Caco-2 (cell line): ENCODE results near the gene PACS1. TPM values are rescaled to one million over a fixed set of nuclear protein-coding genes. Genes with fewer than 3 reads are reported as not detected.
"Not testable (repeated sequence)": the region's sequence is repeated elsewhere in the genome, so short reads cannot be mapped to it uniquely, and the experiment has no call there.

Experiments used
- BruUV-seq: library from RNA; stranded (reverse); fragments of 400-500 nt; replicated peaks from 2 replicates; lab custom pipeline; 2021; lab: Mats Ljungman, UMichigan
- CTCF ChIA-PET: fragments of 300-600 bp; sonication (Branson Sonifier 250); formaldehyde crosslinking; loops from one replicate; lab custom pipeline; 2022; ENCODE audit warnings: antibody characterized with exemption; lab: Charles Lee
- POLR2A ChIA-PET: fragments of 300-600 bp; sonication (Branson Sonifier 250); formaldehyde crosslinking; loops from one replicate; lab custom pipeline; 2022; ENCODE audit warnings: antibody characterized with exemption; lab: Charles Lee
- DNase-seq, 2 experiments: peaks; one replicate each; pipeline versions ENCODE4 v3.0.0 to v3.0.0-alpha.2; 2020 to 2022
- H3K27me3 ChIP-seq: replicated peaks from 2 replicates; pipeline ENCODE4 v1.6.0; 2011; ENCODE audit warnings: low read length; ENCODE audit not compliant: control insufficient read depth, insufficient read depth
- H3K36me3 ChIP-seq: 2 replicates; pipeline ENCODE4 v1.5.1; 2011; ENCODE audit warnings: low read length; ENCODE audit not compliant: control insufficient read depth, insufficient read depth
- H3K4me1 ChIP-seq: fragments of 250-450 bp; sonication (Bioruptor Pico); 2 replicates; pipeline ENCODE4 v1.5.1; 2020; ENCODE audit warnings: mild to moderate bottlenecking
- H3K4me3 ChIP-seq: 2 replicates; pipeline ENCODE4 v1.5.1; 2011; ENCODE audit warnings: low read depth, mild to moderate bottlenecking, control low read depth, low read length
- H3K9me3 ChIP-seq: fragments of 250-450 bp; sonication (Bioruptor Pico); 2 replicates; pipeline ENCODE4 v1.5.1; 2020; ENCODE audit warnings: mild to moderate bottlenecking, moderate library complexity
- H3K27ac Mint-ChIP-seq: one replicate; pipeline ENCODE4 v1.8.0; 2022; ENCODE audit warnings: mixed read lengths; ENCODE audit not compliant: unreplicated experiment
- H3K27me3 Mint-ChIP-seq: one replicate; pipeline ENCODE4 v1.8.0; 2022; ENCODE audit warnings: mixed read lengths; ENCODE audit not compliant: insufficient read depth, unreplicated experiment
- H3K36me3 Mint-ChIP-seq: one replicate; pipeline ENCODE4 v1.8.0; 2022; ENCODE audit warnings: mild to moderate bottlenecking, mixed read lengths; ENCODE audit not compliant: insufficient read depth, unreplicated experiment
- H3K4me1 Mint-ChIP-seq: one replicate; pipeline ENCODE4 v1.8.0; 2022; ENCODE audit warnings: low read depth, mixed read lengths; ENCODE audit not compliant: unreplicated experiment
- H3K4me3 Mint-ChIP-seq: one replicate; pipeline ENCODE4 v1.8.0; 2022; ENCODE audit warnings: mild to moderate bottlenecking, moderate library complexity, mixed read lengths; ENCODE audit not compliant: unreplicated experiment
- H3K9me3 Mint-ChIP-seq: one replicate; pipeline ENCODE4 v1.8.0; 2022; ENCODE audit warnings: mixed read lengths; ENCODE audit not compliant: unreplicated experiment
- CTCF ChIP-seq, 2 experiments: fragments of 200-600 bp in 1 of 2; IDR thresholded peaks; 1 replicate in 1 of 2; 2 replicates in 1 of 2; pipeline versions ENCODE4 v1.5.1 to v1.8.0; 2011 to 2022; ENCODE audit warnings: antibody characterized with exemption in 1 of 2, control low read depth in 1 of 2, inconsistent platforms in 1 of 2, low read depth in 1 of 2, low read length in 1 of 2, mild to moderate bottlenecking in 1 of 2, moderate library complexity in 1 of 2; ENCODE audit not compliant: insufficient read depth in 1 of 2, severe bottlenecking in 1 of 2, unreplicated experiment in 1 of 2
- intact Hi-C: fragments of 100-400 bp; cut with micrococcal nuclease; formaldehyde crosslinking; loops from one replicate; pipeline ENCODE4 v1.10.0; 2022; ENCODE audit not compliant: unreplicated experiment
- total RNA-seq: library from RNA; stranded (reverse); gene quantifications from 2 replicates; pipeline ENCODE4 v1.2.3, GENCODE V29; 2022

The PACS1 gene
- total RNA-seq, 1 experiment from 2014 or later, result 82.2 TPM

DNA sequence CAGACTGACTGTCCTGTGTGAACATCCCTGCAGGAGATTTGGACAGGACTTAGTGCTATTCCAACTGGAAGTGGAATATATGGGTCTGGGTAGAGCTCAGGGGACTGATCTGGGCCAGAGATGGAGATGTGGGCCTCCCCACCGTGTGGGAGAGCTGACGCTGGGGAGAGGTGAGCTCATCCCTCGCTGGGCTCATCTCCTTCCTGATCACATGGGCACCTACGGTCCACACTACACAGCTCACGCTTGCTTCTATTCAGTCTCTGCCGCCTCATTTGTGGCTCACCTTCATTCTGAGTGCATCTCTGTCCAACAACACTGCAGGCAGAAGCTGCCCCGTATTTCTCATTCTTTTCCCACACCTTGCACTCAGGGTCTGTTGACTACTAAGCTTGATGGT, 181.7 kb downstream of the PACS1 start:
- BruUV-seq, result no TSS peak
- CTCF ChIA-PET, result no interaction called here

DNA sequence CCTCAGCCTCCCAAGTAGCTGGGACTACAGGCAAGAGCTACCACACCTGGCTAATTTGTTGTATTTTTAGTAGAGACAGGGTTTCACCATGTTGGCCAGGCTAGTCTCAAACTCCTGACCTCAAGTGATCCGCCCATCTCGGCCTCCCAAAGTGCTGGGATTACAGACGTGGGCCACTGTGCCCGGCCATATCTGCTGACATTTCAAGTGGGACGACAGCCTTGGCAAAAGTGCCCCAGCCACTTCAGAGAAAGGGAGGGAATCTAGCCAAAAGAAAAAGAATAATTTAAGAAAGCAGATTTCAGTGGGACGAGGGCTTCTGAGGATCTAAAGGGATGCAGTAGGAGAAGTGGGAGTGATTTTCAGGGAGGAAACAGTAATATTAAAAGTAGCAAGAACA, 183.0 kb downstream of the PACS1 start:
- BruUV-seq, H3K27me3 Mint-ChIP-seq, POLR2A ChIA-PET, H3K4me1 ChIP-seq, H3K9me3 ChIP-seq, H3K4me3 ChIP-seq, H3K9me3 Mint-ChIP-seq, H3K27ac Mint-ChIP-seq, DNase-seq, H3K4me3 Mint-ChIP-seq, intact Hi-C loops, H3K36me3 ChIP-seq, H3K27me3 ChIP-seq: not testable (repeated sequence)
- CTCF ChIA-PET, result interaction anchor here (0.6 kb wide), 1 partner anchor 16 kb away, joined by 4 read pairs; no protein-coding TSS in a partner anchor
- peaks cover 64% of the 10 kb centered on the region for H3K36me3 Mint-ChIP-seq
- peaks cover 15% of the 10 kb centered on the region for H3K4me1 Mint-ChIP-seq

More for the DNA sequence above, 181.7 kb downstream of the PACS1 start:
- Mint-ChIP-seq H3K27me3 (no peaks in the 10 kb centered on the region), H3K4me1 (peaks cover 13% of the 10 kb centered on the region), H3K9me3 (no peaks in the 10 kb centered on the region), H3K4me3 (no peak overlapping the region), H3K27ac (no peak overlapping the region), H3K36me3 (peaks cover 58% of the 10 kb centered on the region)
- POLR2A ChIA-PET, result no interaction called here
- intact Hi-C loops, result no loop called here
- H3K27me3 ChIP-seq, result no peaks in the 10 kb centered on the region
- H3K36me3 ChIP-seq, result no peaks in the 10 kb centered on the region
- DNase-seq, result no peak
- no peaks in the 10 kb centered on the region for H3K4me1 ChIP-seq
- H3K9me3 ChIP-seq, result no peaks in the 10 kb centered on the region
- no peak overlapping the region for H3K4me3 ChIP-seq
- TF ChIP-seq CTCF (IDR thresholded peaks at IDR 0.05; ENCODE audit: insufficient read depth in 1 of 2, low read depth in 1 of 2, low read length in 1 of 2, severe bottlenecking in 1 of 2, unreplicated experiment in 1 of 2), result no peak

DNA sequence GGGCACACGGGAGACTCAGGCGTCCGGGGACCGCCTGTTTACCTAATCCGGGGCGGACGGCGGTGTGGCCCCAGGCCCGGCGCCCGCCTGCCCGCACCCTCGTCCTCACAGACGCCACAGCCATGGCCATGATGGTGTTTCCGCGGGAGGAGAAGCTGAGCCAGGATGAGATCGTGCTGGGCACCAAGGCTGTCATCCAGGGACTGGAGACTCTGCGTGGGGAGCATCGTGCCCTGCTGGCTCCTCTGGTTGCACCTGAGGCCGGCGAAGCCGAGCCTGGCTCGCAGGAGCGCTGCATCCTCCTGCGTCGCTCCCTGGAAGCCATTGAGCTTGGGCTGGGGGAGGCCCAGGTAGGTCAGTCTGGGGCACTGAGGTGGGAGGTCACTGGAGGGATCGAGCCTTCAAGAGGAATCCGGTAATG, 188.4 kb downstream of the PACS1 start:
- Histone ChIP-seq H3K4me3 (peak overlapping the region; percentile 81), H3K9me3 (no peaks in the 10 kb centered on the region), H3K27me3 (no peaks in the 10 kb centered on the region), H3K36me3 (no peaks in the 10 kb centered on the region), H3K4me1 (no peaks in the 10 kb centered on the region)
- CTCF ChIA-PET, result interaction anchor here (1.1 to 1.2 kb wide), 2 partner anchors 30 to 54 kb away, joined by 3 to 4 read pairs; no protein-coding TSS in a partner anchor
- Mint-ChIP-seq H3K36me3 (peaks cover 64% of the 10 kb centered on the region), H3K27ac (peak overlapping the region; percentile 90), H3K27me3 (no peaks in the 10 kb centered on the region), H3K4me3 (peak overlapping the region; percentile 93), H3K9me3 (no peaks in the 10 kb centered on the region), H3K4me1 (peaks cover 18% of the 10 kb centered on the region)
- intact Hi-C loops, result loop anchor here (1.0 kb wide), 2 partner anchors 10 to 36 kb away; partner anchors contain the start of gene RAB1B
- POLR2A ChIA-PET, result interaction anchor here (0.6 kb wide), 1 partner anchor 116 kb away, joined by 7 read pairs; no protein-coding TSS in a partner anchor
- no TSS peak for BruUV-seq
- no peak for DNase-seq
- TF ChIP-seq CTCF (IDR thresholded peaks at IDR 0.05; ENCODE audit: insufficient read depth in 1 of 2, low read depth in 1 of 2, low read length in 1 of 2, severe bottlenecking in 1 of 2, unreplicated experiment in 1 of 2), result no peak
